GM19238 (cell line): Measurements from ENCODE around the gene RBM10.
"Not testable (repeated sequence)": the region's sequence is repeated elsewhere in the genome, so short reads cannot be mapped to it uniquely, and the experiment has no call there.

ENCODE experiments used
- DNase-seq: peaks from one replicate; pipeline ENCODE4 v3.0.0; 2011; ENCODE audit warnings: low spot score; ENCODE audit not compliant: insufficient read length

RBM10 gene, protein sequence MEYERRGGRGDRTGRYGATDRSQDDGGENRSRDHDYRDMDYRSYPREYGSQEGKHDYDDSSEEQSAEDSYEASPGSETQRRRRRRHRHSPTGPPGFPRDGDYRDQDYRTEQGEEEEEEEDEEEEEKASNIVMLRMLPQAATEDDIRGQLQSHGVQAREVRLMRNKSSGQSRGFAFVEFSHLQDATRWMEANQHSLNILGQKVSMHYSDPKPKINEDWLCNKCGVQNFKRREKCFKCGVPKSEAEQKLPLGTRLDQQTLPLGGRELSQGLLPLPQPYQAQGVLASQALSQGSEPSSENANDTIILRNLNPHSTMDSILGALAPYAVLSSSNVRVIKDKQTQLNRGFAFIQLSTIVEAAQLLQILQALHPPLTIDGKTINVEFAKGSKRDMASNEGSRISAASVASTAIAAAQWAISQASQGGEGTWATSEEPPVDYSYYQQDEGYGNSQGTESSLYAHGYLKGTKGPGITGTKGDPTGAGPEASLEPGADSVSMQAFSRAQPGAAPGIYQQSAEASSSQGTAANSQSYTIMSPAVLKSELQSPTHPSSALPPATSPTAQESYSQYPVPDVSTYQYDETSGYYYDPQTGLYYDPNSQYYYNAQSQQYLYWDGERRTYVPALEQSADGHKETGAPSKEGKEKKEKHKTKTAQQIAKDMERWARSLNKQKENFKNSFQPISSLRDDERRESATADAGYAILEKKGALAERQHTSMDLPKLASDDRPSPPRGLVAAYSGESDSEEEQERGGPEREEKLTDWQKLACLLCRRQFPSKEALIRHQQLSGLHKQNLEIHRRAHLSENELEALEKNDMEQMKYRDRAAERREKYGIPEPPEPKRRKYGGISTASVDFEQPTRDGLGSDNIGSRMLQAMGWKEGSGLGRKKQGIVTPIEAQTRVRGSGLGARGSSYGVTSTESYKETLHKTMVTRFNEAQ

DNA sequence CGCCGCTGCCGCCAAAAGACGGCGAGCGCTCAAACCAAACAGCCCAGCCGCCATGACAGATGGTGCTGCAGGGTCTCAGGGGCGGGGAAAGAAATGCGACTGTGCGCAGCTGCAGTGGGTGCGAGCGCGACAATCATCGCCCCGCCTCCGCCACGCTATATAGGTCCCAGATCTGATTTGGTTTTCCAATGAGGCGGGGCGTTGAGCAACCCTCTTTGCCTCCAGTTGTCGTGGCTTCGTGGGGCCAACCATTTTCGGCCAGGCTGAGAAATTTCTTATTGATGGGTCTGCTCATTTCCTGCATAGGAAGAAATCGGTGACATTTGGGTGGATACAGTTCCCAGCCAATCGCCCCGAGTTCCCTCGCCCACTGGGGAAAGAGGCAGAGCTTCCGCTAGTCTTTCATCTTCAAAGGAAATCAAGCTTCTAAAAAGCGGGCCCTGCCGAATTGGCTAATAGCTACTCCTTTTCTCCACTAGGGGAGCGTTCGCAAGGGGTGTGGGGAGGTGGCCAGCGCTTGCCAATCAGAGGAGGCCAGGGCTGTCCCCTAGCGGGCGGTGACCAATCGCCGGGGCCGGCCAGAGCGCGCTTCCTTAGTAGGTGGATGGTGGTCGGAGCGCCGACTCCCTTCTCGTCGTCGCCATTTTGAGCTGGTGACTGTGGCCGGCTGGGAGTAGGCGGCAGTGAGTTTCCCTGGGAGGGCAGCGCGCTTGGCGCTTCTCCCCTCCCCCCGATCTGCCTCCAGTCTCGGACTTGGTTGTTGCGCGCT is at the start of gene RBM10, which contains the start of gene NDUFB11:
Gene RBM10 (plus strand): TSS at position 596 of the 769 bp plus-strand sequence. CDS start 2,261 bp downstream, outside the sequence.
Gene NDUFB11 (minus strand): TSS at position 77 of the 769 bp plus-strand sequence. CDS start 23 bp downstream, at position 54.
- DNase-seq: peak; percentile 79

DNA sequence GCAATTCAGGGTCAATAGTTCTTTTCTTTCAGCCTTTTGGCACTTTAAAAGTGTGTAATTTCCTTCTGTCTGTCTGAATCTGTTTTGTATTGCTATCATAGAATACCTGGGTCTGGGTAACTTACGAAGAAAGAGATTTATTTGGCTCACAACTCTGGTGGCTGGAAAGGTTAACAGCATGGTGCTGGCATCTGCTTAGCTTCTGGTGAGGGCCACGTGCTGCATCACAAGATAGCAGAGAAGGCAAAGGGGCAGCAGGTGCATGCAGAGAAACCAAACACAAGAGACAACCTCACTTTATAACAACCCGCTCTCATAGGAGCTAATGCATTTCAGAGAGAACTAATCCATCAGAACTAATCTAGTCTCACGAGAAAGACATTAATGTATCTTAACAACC is 48.0 kb upstream of the RBM10 start:
- no peak for DNase-seq

DNA sequence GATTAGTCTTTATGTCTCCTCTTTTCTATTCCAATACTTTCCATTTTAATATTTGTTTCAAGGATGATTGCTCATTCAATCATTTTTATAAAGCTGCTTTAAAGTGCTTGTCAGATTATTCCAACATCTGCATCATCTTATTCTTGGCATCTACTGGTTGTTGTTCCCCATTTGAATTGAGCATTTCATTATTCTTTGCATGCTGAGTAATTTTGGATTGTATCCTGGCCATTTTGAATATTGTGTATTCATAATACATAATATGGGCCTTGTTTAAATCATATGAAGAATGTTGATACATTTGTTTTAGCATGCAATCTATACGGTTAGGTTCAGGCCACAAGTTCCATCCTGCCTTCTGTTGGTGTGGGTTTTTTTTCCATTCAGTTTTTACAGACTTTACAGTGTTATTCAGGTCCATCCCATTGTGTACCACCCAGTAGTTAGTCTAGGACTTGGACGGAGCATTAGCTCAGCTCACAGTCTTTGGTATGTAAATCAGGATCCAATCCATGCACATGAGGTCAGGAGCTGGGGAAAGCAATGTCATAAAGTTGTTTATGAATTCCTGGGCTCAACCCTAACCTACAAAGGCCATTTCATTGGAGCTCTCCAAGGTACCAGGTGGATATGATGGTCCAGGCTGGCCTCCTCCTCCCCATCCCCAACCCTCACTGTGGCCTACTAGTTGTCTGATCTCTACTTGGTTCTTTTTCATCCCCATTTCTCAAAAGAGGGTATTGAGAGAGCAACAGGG is 46.5 kb upstream of the RBM10 start:
- no peak for DNase-seq

DNA sequence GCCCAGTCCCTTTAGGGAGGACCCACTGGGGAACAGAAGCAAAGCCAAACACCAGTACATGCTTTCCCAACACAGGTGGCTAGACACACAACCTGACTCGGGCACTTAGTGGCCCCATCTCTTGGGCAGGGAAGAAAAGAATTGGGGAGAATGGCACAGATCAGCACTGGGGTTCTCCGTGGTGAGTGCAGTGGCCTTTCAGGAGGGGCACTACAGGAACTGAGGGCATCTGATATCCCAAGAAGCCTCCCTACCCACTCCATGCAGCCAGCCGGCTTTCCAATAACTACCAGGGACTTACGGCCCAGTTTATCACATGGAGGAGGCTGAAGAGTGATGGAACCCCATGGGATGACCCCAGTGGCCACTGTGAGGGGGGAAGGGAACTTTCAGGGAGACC is 43.8 kb upstream of the RBM10 start:
- no peak for DNase-seq

DNA sequence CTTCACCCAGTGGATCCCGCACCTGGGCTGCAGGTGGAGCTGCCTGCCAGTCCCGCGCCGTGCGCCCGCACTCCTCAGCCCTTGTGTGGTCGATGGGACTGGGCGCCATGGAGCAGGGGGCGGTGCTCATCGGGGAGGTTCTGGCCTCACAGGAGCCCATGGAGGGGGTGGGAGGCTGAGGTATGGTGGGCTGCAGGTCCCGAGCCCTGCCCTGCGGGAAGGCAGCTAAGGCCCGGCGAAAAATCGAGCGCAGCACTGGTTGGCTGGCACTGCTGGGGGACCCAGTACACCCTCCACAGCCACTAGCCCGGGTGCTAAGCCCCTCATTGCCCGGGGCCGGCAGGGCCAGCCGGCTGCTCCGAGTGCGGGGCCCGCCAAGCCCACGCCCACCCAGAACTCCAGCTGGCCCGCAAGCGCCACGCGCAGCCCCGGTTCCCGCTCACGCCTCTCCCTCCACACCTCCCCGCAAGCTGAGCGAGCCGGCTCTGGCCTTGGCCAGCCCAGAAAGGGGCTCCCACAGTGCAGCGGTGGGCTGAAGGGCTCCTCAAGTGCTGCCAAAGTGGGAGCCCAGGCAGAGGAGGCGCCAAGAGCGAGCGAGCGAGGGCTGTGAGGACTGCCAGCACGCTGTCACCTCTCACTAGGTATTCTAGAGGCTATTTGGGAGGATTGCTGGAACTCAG is 33.9 kb upstream of the RBM10 start:
- not testable (repeated sequence) for DNase-seq

DNA sequence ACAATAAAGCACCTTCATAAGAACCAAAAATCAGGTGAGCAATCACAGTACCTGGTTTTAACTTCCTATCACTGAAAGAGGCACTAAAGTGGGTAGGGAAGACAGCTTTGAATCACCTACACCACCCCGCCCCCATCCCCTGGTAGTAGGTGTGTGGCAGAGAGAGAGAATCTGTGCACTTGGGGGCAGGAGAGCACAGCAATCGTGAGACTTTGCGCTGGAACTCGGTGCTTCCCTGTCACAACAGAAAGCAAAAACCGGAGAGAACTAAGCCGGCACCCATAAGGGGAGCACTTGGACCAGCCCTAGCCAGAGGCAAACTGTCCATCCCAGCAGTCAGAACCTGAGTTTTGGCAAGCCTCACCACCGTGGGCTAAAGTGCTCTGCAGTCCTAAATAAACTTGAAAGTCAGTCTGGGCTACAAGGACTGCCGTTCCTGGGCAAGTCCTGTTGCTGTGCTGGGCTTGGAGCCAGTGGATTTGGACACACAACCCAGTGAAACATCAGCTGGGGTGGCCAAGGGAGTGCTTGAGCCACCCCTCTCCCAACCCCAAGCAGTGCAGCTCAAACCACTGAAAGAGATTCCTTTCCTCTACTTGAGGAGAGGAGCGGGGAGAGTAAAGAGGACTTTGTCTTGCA is 32.6 kb upstream of the RBM10 start:
- DNase-seq: no peak

DNA sequence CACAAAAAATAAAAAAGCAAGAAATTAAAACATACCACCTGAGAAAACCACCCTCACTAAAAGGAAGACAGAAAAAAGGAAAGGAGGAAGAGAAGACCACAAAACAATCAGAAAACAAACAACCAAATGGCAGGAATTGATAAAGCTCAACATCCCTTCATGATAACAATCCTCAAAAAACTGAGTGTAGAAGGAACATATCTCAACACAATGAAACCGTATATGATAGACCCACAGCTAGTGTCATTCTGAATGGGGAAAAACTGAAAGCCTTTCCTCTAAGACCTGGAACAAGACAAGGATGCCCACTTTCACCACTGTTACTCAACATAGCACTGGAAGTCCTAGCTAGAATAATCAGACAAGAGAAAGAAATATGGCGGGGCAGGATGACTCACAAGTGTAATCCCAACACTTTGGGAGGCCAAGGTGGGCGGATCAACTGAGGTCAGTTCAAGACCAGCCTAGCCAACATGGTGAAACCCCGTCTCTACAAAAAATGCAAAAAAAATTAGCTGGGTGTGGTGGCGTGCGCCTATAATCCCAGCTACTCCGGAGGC is 28.4 kb upstream of the RBM10 start:
- not testable (repeated sequence) for DNase-seq

DNA sequence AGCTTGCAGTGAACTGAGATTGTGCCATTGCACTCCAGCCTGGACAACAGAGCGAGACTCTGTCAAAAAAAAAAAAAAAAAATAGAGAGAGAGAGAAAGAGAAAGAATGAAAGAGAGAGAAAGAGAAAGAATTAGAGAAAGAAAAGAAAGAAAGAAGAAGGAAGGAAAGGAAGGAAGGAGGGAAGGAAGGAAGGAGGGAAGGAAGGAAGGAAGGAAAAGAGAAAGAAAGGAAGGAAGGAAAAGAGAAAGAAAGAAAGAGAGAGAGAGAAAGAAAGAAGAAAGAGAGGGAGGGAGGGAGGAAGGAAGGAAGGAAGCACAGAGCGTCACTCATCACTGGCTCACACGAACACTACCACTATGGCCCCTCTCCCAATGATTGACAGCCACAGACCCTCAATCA is 20.6 kb upstream of the RBM10 start:
- not testable (repeated sequence) for DNase-seq

DNA sequence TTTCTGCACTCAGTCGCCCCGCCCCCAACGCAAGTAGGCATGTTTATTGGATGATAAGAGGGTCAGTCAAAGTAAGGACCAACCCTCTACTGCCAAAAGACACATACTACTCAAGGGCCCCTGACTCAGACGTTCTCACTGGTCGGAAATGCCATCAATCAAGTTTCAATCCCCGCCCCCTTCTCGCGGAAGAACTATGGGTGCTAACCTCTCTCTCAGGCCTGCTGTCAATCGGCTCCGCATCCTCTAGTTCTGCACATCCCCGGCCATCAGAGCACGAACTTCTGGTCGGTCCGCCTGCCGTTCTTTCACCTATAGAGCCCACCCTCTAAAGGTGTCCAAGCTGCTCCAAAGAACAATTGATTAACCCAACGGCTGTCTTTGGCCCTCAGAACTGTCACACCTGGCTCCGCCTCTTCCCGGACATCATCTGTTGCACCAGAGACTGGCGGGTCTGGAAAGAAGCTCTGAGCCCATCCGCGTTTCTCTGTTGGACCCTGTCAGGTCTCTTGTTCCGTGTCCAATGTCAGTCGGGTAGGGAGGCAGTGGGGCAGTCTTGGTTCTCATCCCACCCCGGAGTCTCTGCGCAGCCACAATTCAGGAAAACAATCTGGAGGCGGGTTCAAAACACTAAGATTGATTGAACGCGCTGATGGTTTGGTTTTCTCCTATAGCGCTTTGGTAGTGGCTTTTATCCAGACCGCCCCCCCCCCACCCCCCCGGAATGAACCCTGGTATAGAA is 15.7 kb upstream of the RBM10 start:
- DNase-seq: peak; percentile 65

DNA sequence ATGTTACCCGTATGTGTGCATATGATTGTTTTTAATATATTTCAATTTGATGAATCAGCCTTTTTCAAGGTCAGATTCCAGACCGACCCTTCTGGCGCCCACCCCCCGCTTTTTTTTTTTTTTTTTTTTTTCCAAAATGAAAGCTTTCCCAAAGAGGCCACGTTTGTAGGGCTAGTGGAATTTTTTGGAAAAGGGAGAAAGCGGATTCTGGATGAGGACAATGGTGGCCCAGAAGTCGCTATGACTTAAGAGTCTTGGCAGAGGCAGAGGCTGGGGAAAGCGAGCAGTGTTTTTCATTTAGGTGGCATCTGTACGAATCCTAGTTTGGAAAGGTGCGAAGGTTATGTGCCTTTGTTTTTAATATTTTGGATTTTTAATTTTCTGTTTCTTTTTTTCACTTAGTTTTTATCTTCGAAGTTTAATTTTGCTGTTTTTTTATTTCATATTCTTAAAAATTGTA is 15.1 kb upstream of the RBM10 start:
- no peak for DNase-seq

DNA sequence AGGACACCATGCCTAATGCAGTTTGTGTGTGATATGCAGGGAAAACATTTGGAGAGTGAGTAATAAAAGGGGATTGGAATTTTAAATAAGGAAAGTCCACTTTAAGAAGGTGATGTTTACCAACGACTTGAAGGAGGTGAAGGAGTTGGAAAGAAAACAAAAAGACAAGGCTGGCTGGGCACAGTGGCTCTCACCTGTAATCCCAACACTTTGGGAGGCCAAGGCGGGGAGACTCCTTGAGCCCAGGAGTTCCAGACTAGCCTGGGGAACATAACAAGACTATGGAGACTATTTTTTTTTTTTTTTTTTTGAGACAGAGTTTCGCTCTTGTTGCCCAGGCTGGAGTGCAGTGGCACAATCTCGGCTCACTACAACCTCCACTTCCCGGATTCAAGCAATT is 11.5 kb upstream of the RBM10 start:
- DNase-seq: no peak

DNA sequence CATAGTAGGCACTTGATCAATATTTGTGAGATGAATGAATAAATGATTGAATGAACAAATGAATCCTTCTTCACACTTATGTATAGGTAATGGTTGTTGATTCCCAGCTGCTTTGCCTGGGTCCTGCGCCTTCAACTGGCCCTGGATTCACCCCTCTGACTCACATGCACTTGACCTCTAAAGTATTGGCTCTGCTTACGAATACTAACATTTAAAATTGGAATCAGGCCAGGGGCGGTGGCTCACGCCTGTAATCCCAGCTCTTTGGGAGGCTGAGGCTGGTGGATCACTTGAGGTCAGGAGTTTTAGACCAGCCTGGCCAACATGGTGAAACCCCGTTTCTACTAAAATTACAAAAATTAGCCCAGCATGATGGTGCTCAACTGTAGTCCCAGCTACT is 9.4 kb upstream of the RBM10 start:
- DNase-seq: not testable (repeated sequence)

DNA sequence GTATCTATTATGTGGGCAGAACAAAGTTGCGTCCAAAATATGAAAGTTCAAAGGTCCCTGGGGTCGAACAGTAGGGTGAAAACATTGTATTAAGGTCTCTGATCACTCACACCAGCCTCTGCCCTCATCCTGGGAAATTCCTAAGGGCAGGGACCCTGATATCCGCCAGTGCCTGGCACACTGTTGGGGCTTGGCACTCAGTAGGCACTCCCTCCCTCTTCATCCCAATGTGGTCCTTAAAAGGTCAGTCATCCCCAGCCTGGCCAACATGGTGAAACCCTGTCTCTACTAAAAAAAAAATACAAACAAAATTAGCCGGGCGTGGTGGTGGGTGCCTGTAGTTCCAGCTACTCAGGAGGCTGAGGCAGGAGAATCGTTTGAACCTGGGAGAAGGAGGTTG is 6.8 kb upstream of the RBM10 start:
- DNase-seq: no peak

DNA sequence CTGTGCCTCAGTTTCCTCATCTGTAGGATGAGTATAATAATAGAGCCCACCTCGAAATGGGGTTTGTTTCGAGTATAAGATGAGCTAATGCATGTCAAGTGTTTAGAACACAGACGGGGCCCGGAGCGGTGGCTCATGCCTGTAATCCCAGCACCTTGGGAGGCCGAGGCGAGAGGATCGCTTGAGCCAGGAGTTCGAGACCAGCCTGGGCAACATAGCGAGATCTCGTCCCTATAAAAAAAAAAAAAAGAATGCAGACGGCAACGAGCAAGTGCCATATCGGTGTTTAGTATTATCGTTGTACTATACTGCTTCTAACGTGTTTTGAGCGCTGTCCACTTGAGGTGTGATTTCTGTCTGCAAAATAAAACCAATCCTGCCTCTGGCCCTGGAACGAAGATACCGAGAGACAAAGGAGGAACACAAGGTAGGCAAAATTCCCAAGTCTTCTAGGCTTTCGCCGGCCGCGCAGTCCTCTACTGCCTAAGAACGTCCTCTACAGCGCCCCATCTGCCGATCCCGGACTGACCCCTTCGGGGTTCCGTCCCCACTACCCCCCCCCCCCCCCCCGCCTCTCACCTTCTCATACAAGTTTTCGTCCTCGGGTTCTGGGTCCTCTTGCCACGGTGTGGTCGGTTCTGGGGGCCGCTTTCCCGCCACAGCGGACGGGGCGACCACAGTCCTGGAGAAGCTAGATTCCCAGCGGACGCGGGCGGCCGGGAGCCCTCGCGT is 961 bp upstream of the RBM10 start:
- peak; percentile 51 for DNase-seq

DNA sequence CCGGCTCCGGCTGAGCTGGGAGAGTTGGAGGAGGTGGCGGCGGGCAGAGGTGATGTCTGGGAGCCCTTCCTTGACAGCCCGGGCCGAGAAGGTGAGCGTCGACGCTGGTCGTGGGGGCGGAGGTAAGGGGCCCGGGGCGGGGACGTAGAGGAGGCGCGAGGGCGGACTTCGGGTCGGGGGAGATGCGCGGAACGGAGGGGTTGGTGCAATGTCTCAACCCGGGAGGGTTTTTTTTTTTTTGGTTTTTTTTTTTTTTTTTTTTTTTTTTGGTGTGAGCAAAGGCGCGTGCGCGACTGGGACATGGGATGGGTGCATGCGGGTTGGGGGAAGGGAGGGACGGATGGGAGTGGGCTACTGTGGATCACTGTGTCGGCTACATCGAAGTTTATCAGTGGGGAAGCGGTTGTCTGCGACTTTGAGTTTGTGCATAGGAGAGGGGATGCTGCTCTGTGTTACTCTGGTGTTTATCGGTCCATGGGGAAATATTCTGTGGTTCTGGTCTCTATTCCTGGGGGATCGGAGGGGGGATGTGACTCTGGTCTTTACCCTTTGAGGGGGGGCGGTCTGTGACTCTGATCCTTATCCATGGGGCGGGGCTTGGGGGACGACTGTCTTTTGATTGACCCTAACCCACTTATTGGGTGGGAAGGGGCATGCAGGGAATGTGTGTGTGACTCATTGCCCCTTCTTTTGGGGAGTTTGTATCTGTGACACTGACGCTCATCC is 537 bp downstream of the RBM10 start:
- DNase-seq: no peak

DNA sequence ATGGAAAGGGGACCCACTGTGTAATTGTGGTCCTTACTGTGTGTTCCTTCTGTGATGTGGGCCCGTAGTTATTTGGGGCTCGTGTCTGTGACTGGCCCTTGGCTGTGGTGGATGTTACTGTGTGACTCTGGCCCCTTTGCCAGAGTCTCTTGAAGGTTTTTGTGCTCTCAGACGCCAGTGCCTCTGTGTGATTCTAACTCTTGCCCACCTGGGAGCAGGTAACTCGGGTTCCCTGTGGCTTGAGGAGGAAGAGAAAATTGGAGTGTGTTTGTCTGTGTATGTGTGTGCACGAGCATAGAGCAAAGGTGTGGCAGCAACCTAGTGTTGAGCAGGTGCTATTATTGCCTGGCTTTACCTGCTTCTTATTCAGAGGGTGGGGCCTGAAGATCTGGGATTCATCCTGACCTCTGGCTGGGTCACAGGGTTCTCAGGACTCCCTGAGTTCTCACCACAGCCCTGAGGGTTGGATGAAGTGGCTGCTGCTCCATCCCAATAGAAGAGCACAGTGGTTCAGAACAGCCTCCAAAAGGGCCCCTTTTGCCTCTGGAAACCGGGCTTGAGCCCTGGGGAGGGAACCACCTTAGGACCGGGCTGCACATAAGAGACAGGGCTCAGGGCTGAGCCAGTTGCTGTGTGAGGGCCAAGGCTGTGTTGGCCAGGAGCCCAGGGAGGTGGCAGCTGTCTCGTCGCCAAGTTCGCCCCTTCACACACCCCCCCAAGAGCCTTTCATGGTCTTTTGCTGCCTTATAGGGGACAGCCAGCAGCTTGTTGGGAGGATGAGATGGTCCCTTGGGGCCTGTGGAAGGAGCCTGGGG is 1.3 kb downstream of the RBM10 start:
- DNase-seq: no peak
